GM23338 (cell line): ENCODE results near the gene PRSS8. TPM values are rescaled to one million over a fixed set of nuclear protein-coding genes. Genes with fewer than 3 reads are reported as not detected.

Experiments
- CREB1 ChIP-seq: fragments of 250-450 bp; sonication (Bioruptor Pico); IDR thresholded peaks from 2 replicates; pipeline ENCODE4 v1.5.0; 2020; ENCODE audit warnings: low read depth, mild to moderate bottlenecking, moderate library complexity
- CTCF ChIP-seq, 2 experiments: fragments of 200-600 bp in 1 of 2; sonication (generic) in 1 of 2; conservative IDR thresholded peaks; 2 replicates each; pipeline versions ENCODE4 v1.5.1 to v1.6.1; 2016 to 2017; ENCODE audit warnings: antibody characterized with exemption in 2 of 2, low read depth in 2 of 2, mild to moderate bottlenecking in 2 of 2, moderate library complexity in 1 of 2
- EZH2 ChIP-seq: fragments of 200-600 bp; sonication (generic); IDR thresholded peaks from one replicate; pipeline ENCODE4 v1.8.0; 2017; ENCODE audit warnings: antibody characterized with exemption, mild to moderate bottlenecking, low read depth; ENCODE audit not compliant: unreplicated experiment
- NANOG ChIP-seq: IDR thresholded peaks from 2 replicates; pipeline ENCODE4 v1.6.1; 2016; ENCODE audit warnings: antibody characterized with exemption, borderline replicate concordance
- REST ChIP-seq: IDR thresholded peaks from one replicate; pipeline ENCODE4 v1.6.1; 2018; ENCODE audit warnings: antibody characterized with exemption; ENCODE audit not compliant: unreplicated experiment
- ZNF114 ChIP-seq: fragments of 250-450 bp; sonication (Bioruptor Pico); IDR thresholded peaks from 2 replicates; pipeline ENCODE4 v1.5.0; 2020; ENCODE audit warnings: mild to moderate bottlenecking, moderate library complexity
- ZNF331 ChIP-seq: fragments of 250-450 bp; sonication (Bioruptor Pico); IDR thresholded peaks from 2 replicates; pipeline ENCODE4 v1.5.0; 2020; ENCODE audit warnings: low read depth, mild to moderate bottlenecking, moderate library complexity
- ZNF462 ChIP-seq: fragments of 250-450 bp; sonication (Bioruptor Pico); IDR thresholded peaks from 2 replicates; pipeline ENCODE4 v1.5.0; 2020; ENCODE audit warnings: mild to moderate bottlenecking, moderate library complexity
- polyA plus RNA-seq: library from polyadenylated mRNA; unstranded; fragments of >200 nt; fragmentation: Nextera tagmentation; extraction: Ambion mirVana; gene quantifications from 2 replicates; pipeline ENCODE4 v1.2.1, GENCODE V29; 2016
- total RNA-seq: library from RNA; depleted of rRNA; stranded (reverse); fragments of >200 nt; shearing (Covaris generic); gene quantifications from 2 replicates; pipeline ENCODE4 v1.2.3, GENCODE V29; 2014

The PRSS8 gene
- total and polyA plus RNA-seq, 2 experiments from 2014 or later: 65.3 to 75.9 TPM

- TF ChIP-seq ZNF462 (CRISPR knock-in tag) (no peak), EZH2 (no peak), CREB1 (CRISPR knock-in tag) (no peak), CTCF (conservative IDR thresholded peaks at IDR 0.05; ENCODE audit: low read depth in 2 of 2) (no peak), ZNF114 (CRISPR knock-in tag) (no peak), REST (no peak), ZNF331 (CRISPR knock-in tag) (no peak), NANOG (no peak)
Measured at GRCh38 chr16:31132303-31132979, 3.1 kb downstream of the PRSS8 start (continued).
